SK-N-SH treated with all-trans-retinoic acid at 6 μM for 48 hours (cell line): ENCODE measurements around the gene ITPKB.

Source experiments
- ATAC-seq: fragments of 200-7000 bp; cut with Tn5 transposase; 3 replicates; pipeline ENCODE4 v1.9.1; 2020; ENCODE audit warnings: mild to moderate bottlenecking, moderate library complexity
- ARNTL ChIP-seq: fragments of 450-650 bp; formaldehyde crosslinking; IDR thresholded peaks from 2 replicates; pipeline ENCODE4 v1.5.0; 2020; ENCODE audit warnings: low read depth, mild to moderate bottlenecking, moderate library complexity, borderline replicate concordance
- BACH2 ChIP-seq: fragments of 250-450 bp; sonication (Bioruptor Pico); IDR thresholded peaks from 2 replicates; pipeline ENCODE4 v1.9.0; 2021; ENCODE audit warnings: mild to moderate bottlenecking, borderline replicate concordance
- CREB5 ChIP-seq: fragments of 250-450 bp; sonication (Bioruptor Pico); IDR thresholded peaks from 2 replicates; pipeline ENCODE4 v1.5.1; 2020; ENCODE audit warnings: low read depth, mild to moderate bottlenecking, moderate library complexity
- CSDC2 ChIP-seq: fragments of 250-450 bp; sonication (Bioruptor Pico); IDR thresholded peaks from 2 replicates; pipeline ENCODE4 v1.5.0; 2020; ENCODE audit warnings: mild to moderate bottlenecking, moderate library complexity
- CSRNP3 ChIP-seq: fragments of 250-450 bp; sonication (Bioruptor Pico); IDR thresholded peaks from 2 replicates; pipeline ENCODE4 v1.5.1; 2021; ENCODE audit warnings: mild to moderate bottlenecking, moderate library complexity
- ESRRG ChIP-seq: fragments of 250-450 bp; sonication (Bioruptor Pico); IDR thresholded peaks from 2 replicates; pipeline ENCODE4 v1.6.1; 2021; ENCODE audit warnings: mild to moderate bottlenecking
- GLIS3 ChIP-seq: fragments of 250-450 bp; sonication (Bioruptor Pico); IDR thresholded peaks from 2 replicates; pipeline ENCODE4 v1.5.0; 2020; ENCODE audit warnings: mild to moderate bottlenecking, moderate library complexity
- ISL1 ChIP-seq: fragments of 250-450 bp; sonication (Bioruptor Pico); IDR thresholded peaks from 2 replicates; pipeline ENCODE4 v2.1.2; 2022; ENCODE audit warnings: mild to moderate bottlenecking, moderate library complexity
- OSR1 ChIP-seq: fragments of 250-450 bp; sonication (Bioruptor Pico); IDR thresholded peaks from 2 replicates; pipeline ENCODE4 v1.8.0; 2022; ENCODE audit warnings: moderate library complexity, mild to moderate bottlenecking, inconsistent platforms
- PATZ1 ChIP-seq: fragments of 250-450 bp; sonication (Bioruptor Pico); IDR thresholded peaks from 2 replicates; pipeline ENCODE4 v1.8.0; 2020; ENCODE audit warnings: mild to moderate bottlenecking, moderate library complexity, borderline replicate concordance
- POU6F1 ChIP-seq: fragments of 250-450 bp; sonication (Bioruptor Pico); IDR thresholded peaks from 2 replicates; pipeline ENCODE4 v1.8.0; 2021; ENCODE audit warnings: low read depth, mild to moderate bottlenecking, moderate library complexity, borderline replicate concordance
- PPARA ChIP-seq: fragments of 250-450 bp; sonication (Bioruptor Pico); IDR thresholded peaks from 2 replicates; pipeline ENCODE4 v1.5.0; 2020; ENCODE audit warnings: mild to moderate bottlenecking, borderline replicate concordance
- RARB ChIP-seq: fragments of 250-450 bp; sonication (Bioruptor Pico); IDR thresholded peaks from 2 replicates; pipeline ENCODE4 v1.8.0; 2021; ENCODE audit warnings: mild to moderate bottlenecking, moderate library complexity
- SNAI2 ChIP-seq: fragments of 250-450 bp; sonication (Bioruptor Pico); IDR thresholded peaks from 2 replicates; pipeline ENCODE4 v1.5.0; 2020; ENCODE audit warnings: mild to moderate bottlenecking, moderate library complexity
- TCF4 ChIP-seq: fragments of 250-450 bp; sonication (Bioruptor Pico); IDR thresholded peaks from 2 replicates; pipeline ENCODE4 v1.8.0; 2021; ENCODE audit warnings: mild to moderate bottlenecking, moderate library complexity, borderline replicate concordance
- TSHZ2 ChIP-seq: fragments of 250-450 bp; sonication (Bioruptor Pico); IDR thresholded peaks from 2 replicates; pipeline ENCODE4 v1.5.0; 2020; ENCODE audit warnings: mild to moderate bottlenecking, moderate library complexity
- ZC3H10 ChIP-seq: fragments of 250-450 bp; sonication (Bioruptor Pico); IDR thresholded peaks from 2 replicates; pipeline ENCODE4 v1.5.1; 2021; ENCODE audit warnings: mild to moderate bottlenecking, moderate library complexity
- ZFP3 ChIP-seq: fragments of 250-450 bp; sonication (Bioruptor Pico); IDR thresholded peaks from 2 replicates; pipeline ENCODE4 v1.5.0; 2020; ENCODE audit warnings: mild to moderate bottlenecking, moderate library complexity
- ZFP30 ChIP-seq: fragments of 450-650 bp; formaldehyde crosslinking; IDR thresholded peaks from 2 replicates; pipeline ENCODE4 v1.5.0; 2022; ENCODE audit warnings: mild to moderate bottlenecking, moderate library complexity
- ZNF565 ChIP-seq: fragments of 450-650 bp; formaldehyde crosslinking; conservative IDR thresholded peaks from 2 replicates; pipeline ENCODE4 v1.5.0; 2020; ENCODE audit warnings: low read depth, mild to moderate bottlenecking, moderate library complexity
- ZNF70 ChIP-seq: fragments of 450-650 bp; formaldehyde crosslinking; IDR thresholded peaks from 2 replicates; pipeline ENCODE4 v1.5.0; 2020; ENCODE audit warnings: mild to moderate bottlenecking, moderate library complexity

ITPKB gene

GRCh38 chr1:226699166-226699565 lies 39.9 kb downstream of the ITPKB start:
- no peak for ATAC-seq
- no peak for TF ChIP-seq ISL1 (CRISPR knock-in tag)
- no peak for TF ChIP-seq PATZ1 (CRISPR knock-in tag)
- TF ChIP-seq ZNF565 (CRISPR knock-in tag): no peak
- TF ChIP-seq ARNTL: no peak
- no peak for TF ChIP-seq OSR1 (CRISPR knock-in tag)
- TF ChIP-seq CREB5 (CRISPR knock-in tag): no peak
- no peak for TF ChIP-seq ZNF70 (CRISPR knock-in tag)
- TF ChIP-seq ZFP30 (CRISPR knock-in tag): no peak
- TF ChIP-seq RARB (CRISPR knock-in tag): no peak
- no peak for TF ChIP-seq ESRRG (CRISPR knock-in tag)
- no peak for TF ChIP-seq POU6F1 (CRISPR knock-in tag)
- TF ChIP-seq PPARA (CRISPR knock-in tag): no peak
- TF ChIP-seq TSHZ2 (CRISPR knock-in tag): no peak
- no peak for TF ChIP-seq TCF4 (CRISPR knock-in tag)
- no peak for TF ChIP-seq BACH2 (CRISPR knock-in tag)
- TF ChIP-seq ZC3H10 (CRISPR knock-in tag): no peak
- TF ChIP-seq GLIS3 (CRISPR knock-in tag): no peak
- TF ChIP-seq CSDC2 (CRISPR knock-in tag): no peak

- TF ChIP-seq PATZ1 (CRISPR knock-in tag) (no peak), ZNF565 (CRISPR knock-in tag) (no peak), CSRNP3 (CRISPR knock-in tag) (no peak), POU6F1 (CRISPR knock-in tag) (no peak), ZFP3 (CRISPR knock-in tag) (no peak), BACH2 (CRISPR knock-in tag) (no peak), CREB5 (CRISPR knock-in tag) (no peak), TSHZ2 (CRISPR knock-in tag) (no peak), CSDC2 (CRISPR knock-in tag) (no peak), SNAI2 (CRISPR knock-in tag) (no peak), TCF4 (CRISPR knock-in tag) (no peak), ESRRG (CRISPR knock-in tag) (no peak), GLIS3 (CRISPR knock-in tag) (no peak)
- ATAC-seq: no peak
These were observed 40.4 kb downstream of the ITPKB start for GRCh38 chr1:226698659-226699058.
